Endodermal cell (in vitro differentiated cells): Measurements from ENCODE around the gene CIT. TPM values are rescaled to one million over a fixed set of nuclear protein-coding genes. Genes with fewer than 3 reads are reported as not detected.

Experiments used
- DNase-seq: peaks from one replicate; pipeline ENCODE4 v3.0.0-alpha.2; 2017
- H3K27ac ChIP-seq: 2 replicates; pipeline ENCODE4 v1.5.1; 2013; ENCODE audit warnings: mild to moderate bottlenecking, low read depth, low read length, moderate library complexity
- H3K27me3 ChIP-seq: 2 replicates; pipeline ENCODE4 v1.6.1; 2013; ENCODE audit warnings: mild to moderate bottlenecking, low read length, moderate library complexity; ENCODE audit not compliant: insufficient read depth, control insufficient read depth, poor library complexity, severe bottlenecking
- H3K36me3 ChIP-seq: 2 replicates; pipeline ENCODE4 v1.7.0; 2013; ENCODE audit warnings: mild to moderate bottlenecking, low read length, moderate library complexity; ENCODE audit not compliant: control insufficient read depth, insufficient read depth
- H3K4me1 ChIP-seq: one replicate; pipeline ENCODE4 v1.7.0; 2013; ENCODE audit warnings: low read length; ENCODE audit not compliant: control insufficient read depth, insufficient read depth
- H3K4me3 ChIP-seq: 2 replicates; pipeline ENCODE4 v1.5.1; 2013; ENCODE audit warnings: mild to moderate bottlenecking, low read length, moderate library complexity
- H3K9ac ChIP-seq: 2 replicates; pipeline ENCODE4 v1.6.1; 2013; ENCODE audit warnings: mild to moderate bottlenecking, low read length, moderate library complexity; ENCODE audit not compliant: poor library complexity, severe bottlenecking; ENCODE audit errors: extremely low read depth
- H3K9me3 ChIP-seq: 2 replicates; pipeline ENCODE4 v1.6.1; 2013; ENCODE audit warnings: mild to moderate bottlenecking, low read length, moderate library complexity; ENCODE audit not compliant: control insufficient read depth
- H3K27ac Mint-ChIP-seq: 2 replicates; pipeline ENCODE4 v1.8.0; 2020; ENCODE audit warnings: mixed read lengths
- H3K27me3 Mint-ChIP-seq: 2 replicates; pipeline ENCODE4 v1.8.0; 2021; ENCODE audit warnings: mild to moderate bottlenecking, mixed read lengths; ENCODE audit not compliant: insufficient read depth
- H3K36me3 Mint-ChIP-seq: 2 replicates; pipeline ENCODE4 v1.8.0; 2020; ENCODE audit warnings: low read depth, mixed read lengths
- H3K4me1 Mint-ChIP-seq: 2 replicates; pipeline ENCODE4 v1.8.0; 2020; ENCODE audit warnings: mixed read lengths
- H3K4me3 Mint-ChIP-seq: 2 replicates; pipeline ENCODE4 v1.8.0; 2020; ENCODE audit warnings: mild to moderate bottlenecking, moderate library complexity, mixed read lengths
- H3K9me3 Mint-ChIP-seq: 2 replicates; pipeline ENCODE4 v1.8.0; 2020; ENCODE audit warnings: mild to moderate bottlenecking, mixed read lengths
- WGBS, 2 experiments: methylation state at CpG; one replicate each; pipeline versions ENCODE4 v1.1.5 to v1.1.7; 2013; ENCODE audit warnings: missing lambda C conversion rate in 2 of 2, mixed read lengths in 1 of 2; ENCODE audit not compliant: insufficient coverage in 1 of 2, insufficient read length in 1 of 2; 5-methylcytosine and 5-hydroxymethylcytosine counted together
- total RNA-seq, 2 donors: library from RNA; stranded (reverse); fragmentation: NEBNext Ultra II Directional in 1 of 2; extraction: Animal tissue kit (Norgen Biotek cat#: 25700) in 1 of 2; gene quantifications; 2 replicates in 1 of 2; 3 replicates in 1 of 2; pipeline ENCODE4 v1.2.1, GENCODE V29; 2021
- TF ChIP-seq, protein P1 (sequence below): fragments of 200-600 bp; sonication (generic); conservative IDR thresholded peaks from 2 replicates; pipeline ENCODE4 v1.5.0; 2021; ENCODE audit warnings: antibody characterized with exemption, mild to moderate bottlenecking

CIT gene
- total RNA-seq, 2 donors from 2014 or later: 57.3 to 79.1 TPM

DNA sequence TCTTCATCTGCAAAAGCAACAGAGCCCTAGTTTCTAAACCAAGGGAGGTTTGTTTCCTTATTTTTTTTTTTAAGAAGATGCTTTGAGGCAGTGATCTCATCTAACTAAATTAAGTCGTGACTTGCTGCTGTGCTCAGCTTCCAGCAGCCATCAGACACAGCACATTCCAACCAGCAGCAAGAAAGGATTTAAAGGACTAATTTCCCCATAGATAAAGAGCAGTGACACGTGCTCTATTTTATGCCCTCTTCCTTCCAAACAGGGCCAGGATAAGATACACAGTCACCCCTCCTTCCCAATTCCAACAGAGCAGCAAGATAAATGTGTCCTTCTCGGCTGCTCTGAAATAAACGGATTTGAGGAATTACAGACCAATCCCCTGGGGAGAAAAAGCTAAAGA is 127.5 kb downstream of the CIT start:
- WGBS, 2 experiments: 76 to 77% methylated on average over 3 to 4 of the region's 4 CpGs
- Mint-ChIP-seq H3K4me3 (no peak overlapping the region), H3K27ac (peak overlapping the region; percentile 4), H3K36me3 (peaks cover 74% of the 10 kb centered on the region), H3K9me3 (peaks cover 23% of the 10 kb centered on the region), H3K27me3 (no peaks in the 10 kb centered on the region), H3K4me1 (peaks cover 4% of the 10 kb centered on the region)
- Histone ChIP-seq H3K4me1 (no peaks in the 10 kb centered on the region), H3K27me3 (no peaks in the 10 kb centered on the region), H3K4me3 (no peak overlapping the region), H3K9me3 (peaks cover 30% of the 10 kb centered on the region), H3K27ac (no peak overlapping the region), H3K36me3 (peaks cover 67% of the 10 kb centered on the region), H3K9ac (no peak overlapping the region)
- DNase-seq: no peak
- TF ChIP-seq, protein P1, sequence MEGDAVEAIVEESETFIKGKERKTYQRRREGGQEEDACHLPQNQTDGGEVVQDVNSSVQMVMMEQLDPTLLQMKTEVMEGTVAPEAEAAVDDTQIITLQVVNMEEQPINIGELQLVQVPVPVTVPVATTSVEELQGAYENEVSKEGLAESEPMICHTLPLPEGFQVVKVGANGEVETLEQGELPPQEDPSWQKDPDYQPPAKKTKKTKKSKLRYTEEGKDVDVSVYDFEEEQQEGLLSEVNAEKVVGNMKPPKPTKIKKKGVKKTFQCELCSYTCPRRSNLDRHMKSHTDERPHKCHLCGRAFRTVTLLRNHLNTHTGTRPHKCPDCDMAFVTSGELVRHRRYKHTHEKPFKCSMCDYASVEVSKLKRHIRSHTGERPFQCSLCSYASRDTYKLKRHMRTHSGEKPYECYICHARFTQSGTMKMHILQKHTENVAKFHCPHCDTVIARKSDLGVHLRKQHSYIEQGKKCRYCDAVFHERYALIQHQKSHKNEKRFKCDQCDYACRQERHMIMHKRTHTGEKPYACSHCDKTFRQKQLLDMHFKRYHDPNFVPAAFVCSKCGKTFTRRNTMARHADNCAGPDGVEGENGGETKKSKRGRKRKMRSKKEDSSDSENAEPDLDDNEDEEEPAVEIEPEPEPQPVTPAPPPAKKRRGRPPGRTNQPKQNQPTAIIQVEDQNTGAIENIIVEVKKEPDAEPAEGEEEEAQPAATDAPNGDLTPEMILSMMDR: no peak

DNA sequence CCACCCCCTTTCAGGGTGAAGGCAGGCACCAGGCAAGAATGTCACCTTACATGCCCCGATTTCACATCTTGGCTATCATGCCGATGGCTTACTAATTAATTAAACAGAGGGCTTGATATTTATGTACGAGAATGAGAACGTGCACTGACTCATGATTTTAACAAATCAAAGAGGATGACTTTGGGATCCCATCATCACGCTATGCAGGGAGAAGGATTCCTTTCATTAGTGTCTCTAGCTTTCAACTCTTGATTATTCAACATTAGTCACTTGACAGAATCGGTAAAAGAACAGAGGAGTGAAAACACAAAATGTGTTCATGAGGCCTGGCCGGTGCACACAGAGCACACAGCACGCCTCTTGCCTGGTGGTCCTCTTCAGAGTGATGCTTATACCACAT is 128.6 kb downstream of the CIT start:
- peaks cover 41% of the 10 kb centered on the region for H3K9me3 ChIP-seq
- H3K36me3 Mint-ChIP-seq: peaks cover 70% of the 10 kb centered on the region
- H3K4me3 Mint-ChIP-seq: no peak overlapping the region
- no peak for DNase-seq
- WGBS, 2 experiments: 97 to 98% methylated on average over 8 of the region's 8 CpGs
- no peaks in the 10 kb centered on the region for H3K27me3 Mint-ChIP-seq
- H3K27me3 ChIP-seq: no peaks in the 10 kb centered on the region
- H3K36me3 ChIP-seq: peaks cover 68% of the 10 kb centered on the region
- H3K4me1 ChIP-seq: no peaks in the 10 kb centered on the region
- peaks cover 34% of the 10 kb centered on the region for H3K9me3 Mint-ChIP-seq
- no peak overlapping the region for H3K4me3 ChIP-seq
- peak overlapping the region; percentile 11 for H3K27ac Mint-ChIP-seq
- H3K27ac ChIP-seq: no peak overlapping the region
- peaks cover 4% of the 10 kb centered on the region for H3K4me1 Mint-ChIP-seq
- TF ChIP-seq, protein P1: no peak
- no peak overlapping the region for H3K9ac ChIP-seq

DNA sequence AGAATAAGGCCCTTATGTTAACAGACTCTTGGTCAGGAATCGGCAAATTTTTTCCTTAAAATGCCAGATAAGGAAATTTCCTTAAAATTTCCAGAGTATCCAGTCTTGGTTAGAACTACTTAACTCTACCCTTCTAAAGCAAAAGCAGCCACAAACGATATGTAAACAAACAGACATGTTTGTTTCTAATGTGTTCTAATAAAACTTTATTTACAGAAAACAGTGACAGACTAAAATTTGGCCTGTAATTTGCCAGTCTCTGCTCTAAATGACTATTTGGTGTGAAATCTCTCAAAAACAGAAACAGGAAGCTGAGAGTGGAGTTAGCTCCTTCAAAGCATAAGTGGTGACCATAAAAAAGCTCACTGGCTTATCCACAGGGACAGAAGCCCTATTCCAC is 131.0 kb downstream of the CIT start:
- H3K9me3 Mint-ChIP-seq: peaks cover 34% of the 10 kb centered on the region
- Histone ChIP-seq H3K36me3 (peaks cover 87% of the 10 kb centered on the region), H3K27me3 (no peaks in the 10 kb centered on the region), H3K4me1 (no peaks in the 10 kb centered on the region), H3K9ac (no peak overlapping the region), H3K9me3 (peaks cover 42% of the 10 kb centered on the region), H3K27ac (no peak overlapping the region), H3K4me3 (peak overlapping the region; percentile 53)
- H3K4me1 Mint-ChIP-seq: peaks cover 4% of the 10 kb centered on the region
- no peak overlapping the region for H3K27ac Mint-ChIP-seq
- TF ChIP-seq, protein P1: no peak
- 86 to 100% methylated on average over 1 to 2 of the region's 2 CpGs for WGBS, 2 experiments
- H3K36me3 Mint-ChIP-seq: peaks cover 68% of the 10 kb centered on the region
- DNase-seq: no peak
- no peak overlapping the region for H3K4me3 Mint-ChIP-seq
- no peaks in the 10 kb centered on the region for H3K27me3 Mint-ChIP-seq
